HG02852 (cell line): ENCODE measurements around the gene SLC25A46.
"Not testable (repeated sequence)": the region's sequence is repeated elsewhere in the genome, so short reads cannot be mapped to it uniquely, and the experiment has no call there.

ENCODE experiments used
- ATAC-seq: cut with Tn5 transposase; IDR thresholded peaks from one replicate; pipeline ENCODE4 v1.9.1; 2021; ENCODE audit warnings: mild to moderate bottlenecking, moderate library complexity; ENCODE audit not compliant: unreplicated experiment

SLC25A46 gene

DNA sequence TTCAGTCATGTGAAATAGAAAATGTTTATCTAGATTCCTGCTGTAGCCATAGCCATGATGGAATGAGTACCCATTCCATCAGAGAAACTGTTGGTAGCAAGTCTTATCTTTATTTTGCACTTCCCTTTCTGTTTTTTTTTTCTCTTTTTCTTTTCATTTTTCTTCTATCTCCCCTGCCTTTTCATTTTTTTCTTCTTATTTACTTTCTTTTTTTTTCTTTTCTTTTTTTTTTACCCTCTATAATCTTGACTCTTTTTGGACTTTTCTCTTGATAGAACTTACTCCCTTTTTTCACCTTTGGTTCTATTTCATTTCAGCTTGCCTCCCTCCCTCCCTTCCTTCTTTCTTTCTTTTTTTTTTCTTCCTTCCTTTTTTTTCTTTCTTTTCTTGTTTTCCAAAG, 15.4 kb downstream of the SLC25A46 start:
- no peak for ATAC-seq

GRCh38 chr5:110757118-110757729, 18.4 kb downstream of the SLC25A46 start:
- ATAC-seq, result no peak

- ATAC-seq, result no peak
These were observed 21.4 kb downstream of the SLC25A46 start for GRCh38 chr5:110760158-110760557.

GRCh38 chr5:110768138-110768860, 29.5 kb downstream of the SLC25A46 start:
- ATAC-seq, result no peak

DNA sequence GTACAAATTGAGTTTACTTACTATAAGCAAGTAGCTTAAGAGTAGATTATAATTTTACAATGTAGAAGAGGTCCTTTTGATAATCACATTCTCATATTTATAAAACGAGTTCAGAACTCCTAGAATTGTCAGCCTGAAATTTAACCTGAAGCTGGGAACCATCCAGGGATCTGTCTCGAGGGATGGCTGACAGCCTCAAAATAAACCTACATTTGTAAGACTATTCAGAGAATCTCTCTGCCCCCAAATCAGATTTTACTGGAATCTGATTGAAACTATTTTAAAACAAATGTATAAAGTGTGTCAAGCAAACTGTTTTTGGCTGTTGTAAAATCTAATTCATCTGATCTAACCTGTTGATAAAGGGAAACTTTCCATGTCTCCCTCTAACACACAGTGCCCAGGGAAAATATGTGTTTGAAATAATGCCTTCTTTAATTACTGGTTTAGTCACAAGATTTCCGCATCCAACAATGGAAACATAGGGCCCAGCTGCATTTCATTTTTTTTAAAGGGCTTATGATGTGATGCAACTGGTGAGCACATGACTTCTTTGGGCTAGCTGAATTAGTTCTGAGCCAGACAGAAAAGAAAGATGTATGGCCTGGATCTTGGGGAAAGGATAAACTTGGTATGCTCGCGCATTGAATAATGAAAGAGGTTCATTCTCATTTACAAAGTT, 30.3 kb downstream of the SLC25A46 start:
- ATAC-seq, result no peak

- ATAC-seq, result no peak
These were observed 31.5 kb downstream of the SLC25A46 start for GRCh38 chr5:110770286-110770685.

DNA sequence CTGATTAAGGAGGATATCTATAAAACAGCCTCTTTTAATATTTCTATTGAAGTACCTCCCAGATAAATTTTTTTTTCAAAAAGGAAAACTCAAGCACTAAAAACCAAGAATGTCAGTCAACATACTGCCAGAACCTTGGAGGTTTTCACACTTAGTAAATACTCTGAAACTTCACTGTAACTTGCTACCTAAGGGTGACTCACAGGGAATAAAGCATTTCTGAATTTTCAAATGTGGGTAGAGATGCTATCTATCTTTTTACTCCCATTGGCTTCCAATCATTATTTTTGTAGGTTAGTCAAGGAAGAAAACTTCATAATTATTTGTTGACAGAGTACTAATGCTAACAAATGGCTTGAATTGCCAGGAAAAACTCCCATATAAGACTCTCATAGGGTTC, 46.1 kb downstream of the SLC25A46 start:
- no peak for ATAC-seq

- no peak for ATAC-seq
These were observed 46.5 kb downstream of the SLC25A46 start for GRCh38 chr5:110785356-110785755.

DNA sequence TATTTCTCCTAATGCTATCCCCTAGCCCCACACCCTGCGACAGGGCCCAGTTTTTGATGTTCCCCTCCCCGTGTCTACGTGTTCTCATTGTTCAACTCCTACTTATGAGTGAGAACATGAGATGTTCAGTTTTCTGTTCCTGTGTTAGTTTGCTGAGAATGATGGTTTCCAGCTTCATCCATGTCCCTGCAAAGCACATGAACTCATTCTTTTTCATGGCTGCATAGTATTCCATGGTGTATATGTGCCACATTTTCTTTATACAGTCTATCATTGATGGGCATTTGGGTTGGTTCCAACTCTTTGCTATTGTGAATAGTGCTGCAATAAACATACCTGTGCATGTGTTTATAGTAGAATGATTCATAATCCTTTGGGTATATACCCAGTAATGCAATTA, 49.2 kb downstream of the SLC25A46 start:
- ATAC-seq, result not testable (repeated sequence)

- no peak for ATAC-seq
These were observed 51.9 kb downstream of the SLC25A46 start for GRCh38 chr5:110790673-110791072.

DNA sequence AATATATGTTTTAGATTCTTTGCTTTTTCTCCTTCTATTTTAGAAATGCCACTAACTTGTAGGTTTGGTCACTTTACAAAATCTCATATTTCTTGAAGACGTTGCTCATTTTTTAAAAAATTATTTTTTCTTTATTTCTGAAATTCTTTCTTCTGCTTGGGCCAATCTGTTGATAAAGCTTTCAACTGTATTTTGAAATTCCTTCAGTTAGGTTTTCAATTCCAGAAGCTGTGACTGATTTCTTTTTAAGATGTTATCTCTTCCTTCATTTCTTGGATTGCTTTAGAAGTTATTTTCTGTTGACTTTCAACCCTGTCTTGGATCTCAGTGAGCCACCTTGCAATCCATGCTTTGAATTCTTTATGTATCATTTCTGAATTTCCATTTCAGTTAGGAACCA, 64.2 kb downstream of the SLC25A46 start:
- no peak for ATAC-seq

- ATAC-seq, result no peak
These were observed 64.9 kb downstream of the SLC25A46 start for GRCh38 chr5:110803467-110804326.

DNA sequence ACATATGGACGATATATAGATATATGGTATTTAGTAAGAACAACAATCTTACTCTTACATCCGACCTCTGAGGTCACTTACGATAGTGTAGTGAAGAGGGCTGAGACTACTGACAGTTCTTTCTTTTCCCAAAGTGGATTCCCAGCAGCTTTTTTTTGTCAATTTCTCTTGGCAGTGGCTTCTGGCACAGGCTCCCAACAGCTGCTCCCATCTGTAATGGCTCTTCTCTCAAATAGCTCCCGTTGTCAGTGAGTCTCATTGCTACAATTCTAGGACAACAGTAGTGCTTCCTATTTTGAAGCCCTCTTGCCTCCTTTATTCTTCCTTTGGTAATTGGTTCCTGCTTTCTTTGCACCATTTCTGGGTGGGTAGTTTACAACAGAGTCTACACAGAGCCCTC, 68.4 kb downstream of the SLC25A46 start:
- no peak for ATAC-seq

- ATAC-seq, result no peak
These were observed 70.2 kb downstream of the SLC25A46 start for GRCh38 chr5:110809006-110809405.
